Activated CD4-positive, CD25-positive, alpha-beta regulatory T cell treated with anti-CD3 and anti-CD28 coated beads, Interleukin-2, amount 50 U/mL, for 72 hours (primary cell): Measurements from ENCODE around the gene DNAJC15.
"Not testable (repeated sequence)": the region's sequence is repeated elsewhere in the genome, so short reads cannot be mapped to it uniquely, and the experiment has no call there.

ENCODE experiments used
- DNase-seq: peaks from one replicate; pipeline ENCODE4 v3.0.0; 2021

DNAJC15 gene

DNA sequence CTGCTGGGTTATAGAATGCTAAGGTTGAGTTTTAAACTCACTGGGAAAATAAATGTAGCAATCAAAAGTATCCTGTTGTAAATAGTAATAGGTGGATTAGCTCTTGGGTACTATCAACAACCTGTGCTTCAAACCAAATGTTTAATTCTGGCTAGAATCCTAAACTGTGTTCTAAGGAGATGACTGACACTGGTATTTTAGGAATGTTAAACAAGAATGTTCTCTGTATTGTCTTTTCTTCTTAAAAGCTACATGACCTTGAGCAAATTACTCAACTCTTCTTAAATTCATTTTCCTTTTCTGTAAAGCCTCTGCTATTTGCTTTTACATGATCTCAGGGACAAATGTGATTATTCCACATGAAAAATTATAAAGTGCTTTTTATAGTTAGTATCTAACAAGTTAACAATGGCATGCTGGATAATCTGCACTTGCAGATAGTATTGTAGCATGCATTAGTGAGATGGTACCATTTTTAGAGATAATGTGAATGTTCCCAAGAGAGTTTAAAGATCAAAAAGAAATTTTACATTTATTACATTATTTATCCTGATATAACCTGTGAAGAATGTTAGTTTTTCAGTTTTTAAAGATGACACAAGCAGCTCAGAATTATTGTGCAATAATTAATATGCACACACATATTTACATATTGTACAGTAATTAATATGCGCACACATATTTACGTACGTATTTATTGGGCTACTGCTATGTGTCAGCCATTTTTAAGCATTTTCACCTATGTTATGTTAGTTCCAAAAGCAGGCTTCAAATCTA lies 17.7 kb upstream of the DNAJC15 start:
- no peak for DNase-seq

DNA sequence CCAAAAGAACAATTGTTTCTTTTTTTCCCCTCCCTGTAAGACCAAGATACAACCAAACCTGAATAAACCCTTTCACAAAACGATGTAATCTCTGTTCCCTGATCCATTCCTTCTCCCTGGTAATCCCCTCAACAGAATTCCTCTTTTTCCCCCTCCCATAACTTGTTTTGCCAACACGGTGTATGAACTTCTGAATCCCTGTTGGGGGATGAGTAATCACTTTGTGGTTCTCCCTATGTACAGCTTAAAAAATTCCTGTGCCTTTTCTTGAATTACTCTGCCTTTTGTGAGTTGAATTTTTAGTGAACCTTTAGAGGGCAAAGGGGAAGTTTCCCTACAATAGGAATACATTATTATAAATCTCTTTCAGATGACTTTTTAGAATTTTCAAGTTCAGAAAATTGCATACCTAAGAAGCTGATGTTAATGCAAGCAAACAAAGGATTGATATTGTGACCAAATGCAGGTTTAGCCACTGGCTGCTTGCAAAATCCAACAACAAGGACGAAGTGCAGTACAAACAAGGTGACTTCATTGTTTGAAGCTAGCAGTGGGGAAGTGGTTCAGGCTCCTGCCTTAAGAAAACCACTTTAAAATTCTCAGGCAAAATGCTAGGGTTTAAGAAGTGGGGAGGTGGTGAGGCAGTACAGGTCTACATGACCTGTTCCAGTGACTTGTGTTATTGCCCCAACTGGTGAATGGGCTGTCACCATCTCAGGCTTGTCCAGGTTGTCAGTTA lies 16.3 kb upstream of the DNAJC15 start:
- DNase-seq = no peak

DNA sequence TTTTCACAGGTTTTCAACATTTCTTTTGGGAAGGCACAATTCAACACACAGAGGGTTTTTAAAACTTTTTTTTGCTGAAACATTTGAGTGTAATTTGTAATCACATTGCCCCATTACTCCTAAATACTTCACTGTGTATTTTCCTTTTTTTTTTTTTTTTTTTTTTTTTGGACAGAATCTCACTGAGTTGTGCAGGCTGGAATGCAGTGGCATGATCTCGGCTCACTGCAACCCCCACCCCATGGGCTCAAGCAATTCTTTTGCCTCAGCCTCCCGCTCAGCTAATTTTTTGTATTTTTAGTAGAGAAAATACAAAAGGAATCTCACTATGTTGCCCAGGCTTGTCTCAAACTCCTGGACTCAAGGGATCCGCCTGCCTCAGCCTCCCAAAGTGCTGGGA lies 14.8 kb upstream of the DNAJC15 start:
- DNase-seq = no peak

DNA sequence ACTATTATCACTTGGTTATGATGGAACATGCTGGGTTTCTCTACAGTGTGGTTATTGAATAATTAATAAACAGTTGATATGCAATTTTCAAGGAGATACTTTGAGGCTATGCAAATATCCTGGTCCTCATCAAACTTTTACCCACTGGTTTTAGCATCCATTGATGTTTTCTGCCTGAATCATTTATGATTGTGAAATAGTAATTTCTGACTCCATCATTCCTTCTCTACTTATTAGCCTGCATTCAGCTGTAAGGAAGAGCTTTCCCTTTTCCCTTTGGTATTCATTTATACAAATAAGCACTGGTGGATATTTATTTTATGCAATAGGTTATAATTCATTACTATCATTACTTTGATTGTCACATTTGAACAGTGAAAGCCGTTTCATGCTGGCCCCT lies 13.9 kb upstream of the DNAJC15 start:
- no peak for DNase-seq

DNA sequence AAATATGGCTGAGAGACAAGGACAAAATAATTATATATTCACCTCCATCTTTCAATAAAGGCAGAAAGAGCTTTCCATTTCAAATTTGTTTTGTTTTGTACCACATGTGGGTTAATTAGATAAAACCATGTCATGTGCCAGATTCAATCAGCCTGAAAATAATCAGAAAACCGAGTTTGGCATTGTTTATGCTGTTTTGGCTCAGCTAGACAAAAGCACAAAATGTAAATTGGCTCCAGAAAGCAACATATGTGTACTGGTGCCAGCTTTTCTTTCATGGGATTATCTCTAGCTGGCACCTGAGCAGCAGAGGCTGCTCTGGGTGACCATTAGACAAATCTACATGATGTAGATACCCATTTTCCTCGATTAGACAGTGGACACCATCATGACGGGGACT lies 9.2 kb upstream of the DNAJC15 start:
- DNase-seq = no peak

DNA sequence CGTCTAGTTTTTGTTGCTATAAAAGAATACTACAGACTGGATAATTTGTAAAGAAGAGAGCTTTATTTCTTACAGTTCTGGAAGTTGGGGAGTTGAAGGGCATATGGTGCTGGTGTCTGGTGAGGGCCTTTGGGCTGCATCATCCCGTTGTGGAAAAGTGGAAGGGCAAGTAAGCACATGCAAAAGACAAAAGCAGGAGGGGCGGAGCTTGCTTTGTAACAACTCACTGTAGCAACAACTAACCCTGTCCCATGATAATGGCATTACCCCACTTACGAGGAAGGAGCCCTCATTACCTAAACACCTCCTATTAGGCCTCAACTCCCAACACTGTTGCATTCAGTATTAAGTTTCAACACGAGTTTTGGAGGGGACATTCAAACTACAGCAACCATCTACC lies 7.2 kb upstream of the DNAJC15 start:
- no peak for DNase-seq

DNA sequence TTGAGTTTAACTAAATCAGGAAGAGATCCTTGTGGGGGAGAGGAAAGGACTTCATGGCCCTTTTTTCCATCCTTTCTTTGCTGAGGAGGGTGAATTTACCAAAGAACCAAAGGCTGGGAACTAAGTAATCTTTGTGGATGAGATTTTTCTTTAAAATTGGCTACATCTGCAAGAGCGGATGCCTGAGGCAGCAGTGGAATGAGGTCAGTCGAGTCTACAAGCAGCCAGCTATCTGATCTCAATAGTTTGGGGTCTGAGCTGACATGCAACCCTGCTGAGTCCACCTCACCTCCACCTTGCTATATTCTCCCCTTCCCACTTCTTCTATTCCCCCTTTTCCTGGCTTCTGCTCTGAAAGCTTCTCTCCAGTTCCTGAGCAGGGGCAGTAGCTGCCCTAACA lies 3.6 kb upstream of the DNAJC15 start:
- no peak for DNase-seq

DNA sequence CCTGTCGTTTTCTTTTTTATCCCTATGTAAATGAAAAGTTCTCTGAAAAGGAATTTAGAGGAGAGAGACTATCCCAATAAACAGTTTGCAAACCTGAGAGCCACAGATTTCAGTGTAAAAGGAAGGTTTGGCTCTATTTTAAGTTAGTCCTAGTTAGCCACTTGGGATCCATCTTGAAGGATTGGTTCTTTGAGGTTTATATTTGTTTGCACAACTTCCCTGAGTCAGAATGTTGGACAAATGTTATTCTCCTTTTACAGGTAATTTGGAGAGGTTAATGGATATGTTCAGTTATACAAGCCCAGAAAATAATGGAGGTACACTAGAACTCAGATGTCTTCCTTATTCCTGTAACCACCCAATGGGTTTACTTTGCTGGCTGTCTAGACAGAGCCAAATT lies 2.6 kb upstream of the DNAJC15 start:
- DNase-seq = no peak

DNA sequence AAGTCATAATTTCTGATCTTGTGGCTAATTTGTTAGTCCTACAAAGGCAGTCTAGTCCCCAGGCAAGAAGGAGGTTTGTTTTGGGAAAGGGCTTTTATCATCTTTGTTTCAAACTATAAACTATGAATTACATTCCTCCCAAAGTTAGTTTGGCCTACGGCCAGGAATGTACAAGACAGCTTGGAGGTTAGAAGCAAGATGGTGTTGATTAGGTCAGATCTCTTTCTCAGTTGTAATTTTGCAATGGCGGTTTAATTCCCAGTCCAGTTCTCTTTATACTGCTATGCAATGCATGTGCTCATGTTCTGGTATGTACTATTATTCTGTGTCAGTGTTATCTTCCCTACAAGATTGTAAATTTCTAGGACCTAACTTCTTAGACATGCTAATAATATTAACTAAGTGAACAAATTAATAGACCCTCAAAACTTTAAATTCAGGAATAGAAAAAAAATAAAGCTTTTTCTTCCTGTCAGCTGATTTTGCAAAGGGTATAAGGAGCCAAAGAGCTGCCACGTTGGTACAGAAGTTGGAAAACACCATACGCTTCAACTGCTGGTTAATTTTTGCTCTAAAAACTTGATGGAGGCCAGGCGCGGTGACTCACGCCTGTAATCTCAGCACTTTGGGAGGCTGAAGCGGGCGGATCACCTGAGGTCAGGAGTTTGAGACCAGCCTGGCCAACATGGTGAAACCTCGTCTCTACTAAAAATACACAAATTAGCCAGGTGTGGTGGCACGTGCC lies 1.3 kb upstream of the DNAJC15 start:
- DNase-seq = no peak

DNA sequence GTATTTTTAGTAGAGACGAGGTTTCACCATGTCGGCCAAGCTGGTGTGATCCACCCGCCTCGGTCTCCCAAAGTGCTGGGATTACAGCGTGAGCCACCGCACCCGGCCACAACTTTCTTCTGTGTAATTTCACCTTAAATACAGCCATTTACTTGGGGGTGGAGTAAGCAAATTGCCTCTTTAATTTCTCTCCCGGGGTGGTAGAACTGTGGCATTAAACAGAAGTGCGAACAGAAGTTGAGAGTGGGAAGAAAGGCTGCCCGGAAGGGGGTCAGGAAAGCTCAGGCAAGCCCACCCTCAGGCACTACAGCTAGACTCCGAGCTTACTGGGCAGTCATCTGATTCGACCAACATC lies 475 bp upstream of the DNAJC15 start:
- no peak for DNase-seq

DNA sequence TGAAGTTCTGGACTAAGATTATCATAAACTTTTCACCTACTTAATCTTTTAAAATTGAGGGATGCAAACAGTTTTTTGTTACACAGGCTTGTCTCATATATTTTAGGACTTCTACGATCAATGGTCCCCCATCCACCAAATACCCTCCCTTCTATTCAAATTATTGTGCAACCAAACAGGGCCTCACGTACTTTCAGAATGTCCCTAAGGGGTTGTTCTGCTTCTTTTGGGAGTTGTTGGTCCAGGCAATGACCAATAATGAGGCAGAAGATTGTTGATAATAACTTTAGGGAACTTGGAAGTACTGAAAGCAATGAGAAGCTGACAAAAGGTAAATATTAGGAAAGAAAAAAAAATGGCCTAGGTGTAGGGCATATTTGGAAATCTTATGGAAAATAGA lies 2.9 kb downstream of the DNAJC15 start:
- DNase-seq = no peak

DNA sequence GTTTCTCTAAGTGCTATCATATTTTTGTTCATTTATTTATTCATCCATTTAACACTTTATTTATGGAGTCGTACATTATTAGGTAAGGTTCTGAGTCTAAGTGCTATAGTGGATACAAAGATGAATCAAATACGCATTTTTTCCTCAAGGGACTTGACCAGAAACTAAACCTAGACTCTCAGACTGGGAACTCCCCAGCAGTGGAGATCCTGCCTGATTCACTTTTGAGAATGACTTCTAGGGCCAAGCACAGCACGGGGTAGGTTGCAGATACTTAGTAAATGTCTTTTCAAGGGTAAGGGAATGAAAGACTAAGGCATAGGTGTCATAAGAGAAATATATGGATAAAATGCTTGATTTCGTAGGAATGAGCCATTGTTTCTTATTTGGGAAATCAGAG lies 7.2 kb downstream of the DNAJC15 start:
- no peak for DNase-seq

DNA sequence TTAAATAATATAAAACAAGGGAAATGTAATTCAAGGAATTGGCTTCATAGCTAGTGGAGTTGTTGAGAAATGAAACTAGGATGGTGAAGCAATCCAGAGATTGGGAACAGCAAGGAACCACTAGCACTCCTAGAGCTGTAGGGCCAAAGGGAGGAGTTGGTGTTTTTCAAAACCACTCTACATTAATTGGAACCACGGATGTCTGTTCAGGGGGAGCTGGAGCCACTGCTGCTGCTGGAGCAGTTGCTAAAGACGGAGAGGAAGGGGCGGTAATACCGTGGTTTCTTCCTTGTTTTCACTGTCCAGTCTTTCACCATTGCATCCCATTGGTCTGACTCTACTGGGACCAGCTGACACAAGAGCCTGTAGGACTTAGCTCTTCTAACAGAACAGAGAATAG lies 8.5 kb downstream of the DNAJC15 start:
- no peak for DNase-seq

DNA sequence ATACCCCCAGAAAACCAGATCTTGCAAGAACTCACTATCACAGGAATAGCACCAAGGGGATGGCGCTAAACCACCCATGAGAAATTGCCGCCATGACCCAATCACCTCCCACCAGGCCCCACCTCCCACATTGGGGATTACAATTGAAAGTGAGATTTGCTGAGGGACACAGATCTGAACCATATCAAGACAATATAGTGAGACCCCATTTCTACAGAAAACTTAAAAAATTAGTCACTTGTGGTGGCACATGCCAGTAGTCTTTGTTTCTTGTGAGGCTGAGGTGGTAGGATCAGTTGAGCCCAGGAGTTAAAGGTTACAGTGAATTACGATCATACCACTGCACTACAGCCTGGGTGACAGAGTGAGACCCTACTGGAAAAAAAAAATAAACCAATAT lies 9.7 kb downstream of the DNAJC15 start:
- no peak for DNase-seq

DNA sequence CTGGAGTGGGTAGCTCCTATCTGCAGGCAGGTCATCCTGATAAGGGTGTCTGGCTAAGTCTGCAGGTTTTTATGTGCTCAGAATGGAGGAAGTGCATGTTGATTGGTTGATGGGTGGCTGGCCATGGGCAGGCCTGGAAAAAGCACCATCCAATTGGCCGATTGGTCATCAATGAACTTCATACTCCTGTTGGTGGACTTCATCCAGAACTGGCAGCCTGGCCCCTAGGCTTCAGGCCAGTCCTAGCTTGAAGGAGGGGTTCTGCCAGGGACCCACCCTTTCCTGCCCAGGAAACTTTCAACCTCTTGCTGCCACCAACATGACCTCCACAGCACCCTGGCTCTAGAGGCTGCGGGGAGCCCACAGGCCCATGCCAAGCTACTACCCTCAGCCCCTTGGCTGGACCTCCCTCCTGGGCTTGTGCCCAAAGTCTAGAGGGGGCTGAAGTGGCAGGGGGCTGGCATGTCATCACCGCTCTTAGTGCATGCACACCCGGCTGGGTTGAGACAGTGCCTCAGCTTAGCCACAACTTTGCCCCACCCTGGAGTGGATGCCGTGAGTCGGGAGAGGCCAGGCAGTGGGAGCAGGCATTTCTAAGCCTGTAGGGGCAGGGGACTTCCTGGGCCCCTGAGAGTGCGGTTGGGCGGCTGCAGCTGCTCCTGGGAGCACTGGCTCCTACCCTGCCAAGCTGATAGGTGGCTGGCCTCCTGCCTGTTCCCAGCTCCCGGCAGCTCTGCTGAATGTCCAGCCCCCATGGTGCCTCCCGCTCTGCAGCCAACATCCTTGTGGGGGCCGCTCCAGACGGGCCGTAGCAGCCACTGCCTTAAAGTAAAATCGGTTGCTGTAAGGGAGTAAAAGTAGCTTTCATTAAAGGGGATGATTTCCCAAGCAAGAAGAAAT lies 13.2 kb downstream of the DNAJC15 start:
- DNase-seq = no peak

DNA sequence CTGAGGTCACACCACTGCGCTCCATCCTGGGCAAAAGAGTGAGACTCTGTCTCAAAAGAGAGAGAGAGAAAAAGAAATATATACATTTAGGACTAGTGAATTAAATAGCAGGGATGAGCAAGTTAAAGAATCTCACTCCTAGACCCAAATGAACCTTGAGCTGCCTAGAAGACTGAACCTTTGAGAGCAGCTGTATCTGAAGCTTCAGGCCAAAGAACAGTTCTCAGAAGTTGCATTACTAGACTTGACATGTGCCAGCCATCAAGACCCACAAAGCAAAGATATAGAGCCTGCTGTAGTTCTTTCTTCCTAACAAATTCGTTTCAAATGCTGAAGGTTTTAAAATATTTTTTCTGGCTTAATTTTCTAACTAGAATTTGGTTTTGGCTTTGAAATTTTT lies 16.6 kb downstream of the DNAJC15 start:
- DNase-seq = no peak

DNA sequence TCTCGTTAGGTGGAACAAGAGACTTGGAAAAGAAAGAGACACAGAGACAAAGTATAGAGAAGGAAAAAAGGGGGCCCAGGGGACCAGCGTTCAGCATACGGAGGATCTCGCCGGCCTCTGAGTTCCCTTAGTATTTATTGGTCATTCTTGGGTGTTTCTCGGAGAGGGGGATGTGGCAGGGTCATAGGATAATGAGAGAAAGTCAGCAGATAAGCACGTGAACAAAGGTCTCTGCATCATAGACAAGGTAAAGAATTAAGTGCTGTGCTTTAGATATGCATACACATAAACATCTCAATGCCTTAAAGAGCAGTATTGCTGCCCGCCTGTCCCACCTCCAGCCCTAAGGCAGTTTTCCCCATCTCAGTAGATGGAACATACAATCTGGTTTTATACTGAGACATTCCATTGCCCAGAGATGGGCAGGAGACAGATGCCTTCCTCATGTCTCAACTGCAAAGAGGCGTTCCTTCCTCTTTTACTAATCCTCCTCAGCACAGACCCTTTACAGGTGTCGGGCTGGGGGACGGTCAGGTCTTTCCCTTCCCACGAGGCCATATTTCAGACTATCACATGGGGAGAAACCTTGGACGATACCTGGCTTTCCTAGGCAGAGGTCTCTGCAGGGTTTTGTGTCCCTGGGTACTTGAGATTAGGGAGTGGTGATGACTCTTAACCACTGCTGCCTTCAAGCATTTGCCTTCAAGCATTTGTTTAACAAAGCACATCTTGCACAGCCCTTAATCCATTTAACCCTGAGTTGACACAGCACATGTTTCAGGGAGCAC lies 17.4 kb downstream of the DNAJC15 start:
- DNase-seq = not testable (repeated sequence)

DNA sequence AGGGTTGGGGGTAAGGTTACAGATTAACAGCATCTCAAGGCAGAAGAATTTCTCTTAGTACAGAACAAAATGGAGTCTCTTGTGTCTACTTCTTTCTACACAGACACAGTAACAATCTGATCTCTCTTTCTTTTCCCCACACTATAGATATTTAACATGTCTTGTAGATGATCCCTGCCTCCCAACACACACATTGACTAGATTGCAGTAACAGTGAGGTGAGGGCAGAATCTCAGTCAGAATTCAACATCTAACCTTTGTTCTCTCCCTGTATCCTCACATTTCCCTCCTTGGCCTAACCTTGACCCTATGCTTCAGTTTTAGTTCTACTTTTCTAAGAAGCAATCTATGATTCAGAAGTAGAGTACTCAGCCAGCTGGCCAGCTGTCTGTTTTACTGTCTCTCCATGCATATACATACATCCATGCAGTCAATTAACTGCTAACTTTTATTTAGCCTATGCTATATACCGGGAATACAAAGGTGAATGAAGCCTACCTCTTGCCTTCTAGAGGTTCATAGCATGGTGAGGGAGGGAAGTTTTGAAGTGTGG lies 18.1 kb downstream of the DNAJC15 start:
- no peak for DNase-seq

DNA sequence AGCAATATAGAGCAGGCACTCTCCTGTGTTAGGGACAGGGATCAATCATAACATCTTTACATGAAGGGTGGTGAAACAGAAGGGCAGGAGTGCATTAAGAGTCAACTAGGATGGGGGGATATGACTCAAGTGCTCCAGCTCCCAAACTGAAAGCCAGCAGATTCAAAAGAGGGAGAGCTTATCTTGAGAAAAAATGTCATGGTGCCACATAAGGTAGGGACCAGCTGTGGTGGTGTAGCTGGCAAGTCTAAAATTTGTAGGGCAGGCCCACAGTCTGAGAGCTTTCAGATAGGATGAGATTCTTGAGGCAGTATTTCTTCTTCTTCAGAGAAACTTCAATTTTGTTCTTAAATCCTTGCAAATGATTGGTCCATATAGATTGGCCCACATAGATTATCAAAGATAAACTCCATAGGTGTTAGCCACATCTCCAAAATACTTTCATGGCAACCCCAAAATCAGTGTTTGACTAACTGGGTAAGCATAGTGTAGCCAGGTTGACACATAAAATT lies 19.1 kb downstream of the DNAJC15 start:
- DNase-seq = no peak

DNA sequence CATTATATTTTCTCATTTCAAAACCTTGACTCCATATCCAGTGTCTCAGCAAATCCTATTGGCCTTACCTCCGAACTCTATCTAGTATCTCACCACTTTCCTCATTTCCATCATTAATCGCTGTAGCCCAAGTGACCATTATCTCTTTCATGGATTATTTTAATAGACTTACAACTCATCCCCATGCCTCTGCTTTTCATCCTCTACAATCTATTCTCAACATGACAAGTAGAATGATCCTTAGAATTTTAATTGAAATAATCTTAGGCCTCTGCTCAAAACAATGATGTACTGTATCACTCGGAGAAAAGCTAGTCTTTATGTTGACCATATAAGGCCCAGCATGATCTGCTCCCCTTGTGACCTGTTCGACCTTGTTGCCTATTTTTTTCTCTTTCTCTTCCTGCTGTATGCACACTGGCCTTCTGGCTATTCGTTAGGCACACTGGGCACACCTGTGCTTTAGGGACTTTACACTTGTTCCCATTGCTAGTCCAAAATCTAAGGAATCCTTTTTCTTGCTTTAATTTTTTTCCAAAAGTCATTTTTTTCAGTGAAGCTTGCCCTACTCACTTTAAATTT lies 21.4 kb downstream of the DNAJC15 start:
- no peak for DNase-seq

DNA sequence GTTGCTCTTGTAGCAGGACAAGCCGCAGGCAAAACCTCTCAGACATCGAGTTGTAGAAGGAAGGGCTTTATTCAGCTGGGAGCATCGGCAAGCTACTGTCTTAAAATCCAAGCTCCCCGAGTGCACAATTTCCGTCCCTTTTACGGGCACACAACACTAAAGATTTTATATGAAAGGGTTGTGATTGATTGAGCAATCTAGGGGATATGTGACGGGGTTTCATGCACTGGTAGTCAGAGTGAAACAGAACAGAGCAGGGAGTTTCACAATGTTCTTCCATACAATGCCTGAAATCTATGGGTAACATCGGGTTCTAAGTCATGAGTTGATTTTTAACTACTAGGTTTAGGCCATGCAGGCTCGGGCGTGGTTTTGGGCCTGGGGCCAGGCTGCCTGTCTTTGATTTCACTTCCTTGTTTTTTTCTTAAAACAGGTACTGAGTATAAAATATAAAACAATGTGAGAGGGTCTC lies 22.0 kb downstream of the DNAJC15 start:
- not testable (repeated sequence) for DNase-seq
